Panc1 (cell line): ENCODE results near the gene SCN1B. TPM values are rescaled to one million over a fixed set of nuclear protein-coding genes. Genes with fewer than 3 reads are reported as not detected.

Experiments
- ATAC-seq: fragments of 200-7000 bp; cut with Tn5 transposase; 2 replicates; pipeline ENCODE4 v1.9.1; 2020; ENCODE audit warnings: mild to moderate bottlenecking, moderate library complexity
- BruUV-seq: library from RNA; stranded (reverse); fragments of 400-500 nt; replicated peaks from 2 replicates; lab custom pipeline; 2021; lab: Mats Ljungman, UMichigan
- CTCF ChIA-PET: fragments of 300-600 bp; sonication (Branson Sonifier 250); formaldehyde crosslinking; loops from one replicate; lab custom pipeline; 2022; ENCODE audit warnings: antibody characterized with exemption; lab: Charles Lee
- POLR2A ChIA-PET: fragments of 300-600 bp; sonication (Branson Sonifier 250); formaldehyde crosslinking; loops from one replicate; lab custom pipeline; 2022; ENCODE audit warnings: antibody characterized with exemption; lab: Charles Lee
- DNase-seq: peaks from one replicate; pipeline ENCODE4 v3.0.0-alpha.2; 2010; ENCODE audit warnings: low read depth, low spot score
- H3K27ac ChIP-seq: 2 replicates; pipeline ENCODE4 v1.5.1; 2011; ENCODE audit warnings: mild to moderate bottlenecking, low read length, inconsistent platforms
- H3K27me3 ChIP-seq: fragments of 200-500 bp; sonication (Bioruptor generic); 2 replicates; pipeline ENCODE4 v1.6.0; 2014; ENCODE audit warnings: low read length, inconsistent platforms; ENCODE audit not compliant: control insufficient read depth, insufficient read depth
- H3K36me3 ChIP-seq: fragments of 200-500 bp; sonication (Bioruptor generic); 2 replicates; pipeline ENCODE4 v1.5.1; 2014; ENCODE audit warnings: inconsistent platforms, mild to moderate bottlenecking, low read length, moderate library complexity; ENCODE audit not compliant: control insufficient read depth, insufficient read depth
- H3K4me1 ChIP-seq: 2 replicates; pipeline ENCODE4 v1.5.1; 2011; ENCODE audit warnings: inconsistent platforms, mild to moderate bottlenecking, low read length, moderate library complexity; ENCODE audit not compliant: control insufficient read depth, insufficient read depth
- H3K4me3 ChIP-seq, 2 experiments: 2 replicates each; pipeline ENCODE4 v1.5.1; 2011 to 2012; ENCODE audit warnings: low read depth in 2 of 2, low read length in 2 of 2, mild to moderate bottlenecking in 2 of 2, inconsistent platforms in 1 of 2, moderate library complexity in 1 of 2
- H3K9me3 ChIP-seq: fragments of 200-500 bp; sonication (Bioruptor generic); 2 replicates; pipeline ENCODE4 v1.5.1; 2014; ENCODE audit warnings: low read depth, mild to moderate bottlenecking, inconsistent platforms, low read length, moderate library complexity; ENCODE audit not compliant: control insufficient read depth, insufficient read depth
- POLR2AphosphoS5 ChIP-seq: IDR thresholded peaks from 2 replicates; pipeline ENCODE4 v1.6.1; 2012; ENCODE audit warnings: mild to moderate bottlenecking, low read depth, low read length, moderate library complexity
- SIN3A ChIP-seq: IDR thresholded peaks from 2 replicates; pipeline ENCODE4 v1.6.1; 2012; ENCODE audit warnings: low read depth, mild to moderate bottlenecking, low read length, moderate library complexity, borderline replicate concordance; ENCODE audit not compliant: insufficient read depth
- TCF7L2 ChIP-seq: IDR thresholded peaks from 2 replicates; pipeline ENCODE4 v1.6.1; 2011; ENCODE audit warnings: mild to moderate bottlenecking, low read depth, low read length, inconsistent platforms
- in situ Hi-C: cut with HindIII; loops from 2 replicates; pipeline ENCODE4 v1.10.0; 2016; ENCODE audit warnings: low sequenced_read_pairs, low pct_unique_long_range_greater_than_20kb
- intact Hi-C: fragments of 100-400 bp; cut with micrococcal nuclease; formaldehyde crosslinking; loops from one replicate; pipeline ENCODE4 v1.10.0; 2022; ENCODE audit not compliant: unreplicated experiment
- total RNA-seq: library from RNA; stranded (reverse); gene quantifications from one replicate; pipeline ENCODE4 v1.2.1, GENCODE V29; 2021; ENCODE audit not compliant: unreplicated experiment
- TF ChIP-seq, protein P1 (sequence below), 2 experiments: IDR thresholded peaks; 2 replicates each; pipeline ENCODE4 v1.6.1; 2011 to 2012; ENCODE audit warnings: low read depth in 2 of 2, control low read depth in 1 of 2, low read length in 1 of 2, mild to moderate bottlenecking in 1 of 2, moderate library complexity in 1 of 2; ENCODE audit not compliant: insufficient read depth in 1 of 2
- TF ChIP-seq, protein P2 (sequence below): fragments of 450-650 bp; IDR thresholded peaks from 2 replicates; pipeline ENCODE4 v1.5.1; 2017; ENCODE audit warnings: mild to moderate bottlenecking

SCN1B gene
- total RNA-seq, 1 experiment from 2014 or later, result 4.6 TPM

DNA sequence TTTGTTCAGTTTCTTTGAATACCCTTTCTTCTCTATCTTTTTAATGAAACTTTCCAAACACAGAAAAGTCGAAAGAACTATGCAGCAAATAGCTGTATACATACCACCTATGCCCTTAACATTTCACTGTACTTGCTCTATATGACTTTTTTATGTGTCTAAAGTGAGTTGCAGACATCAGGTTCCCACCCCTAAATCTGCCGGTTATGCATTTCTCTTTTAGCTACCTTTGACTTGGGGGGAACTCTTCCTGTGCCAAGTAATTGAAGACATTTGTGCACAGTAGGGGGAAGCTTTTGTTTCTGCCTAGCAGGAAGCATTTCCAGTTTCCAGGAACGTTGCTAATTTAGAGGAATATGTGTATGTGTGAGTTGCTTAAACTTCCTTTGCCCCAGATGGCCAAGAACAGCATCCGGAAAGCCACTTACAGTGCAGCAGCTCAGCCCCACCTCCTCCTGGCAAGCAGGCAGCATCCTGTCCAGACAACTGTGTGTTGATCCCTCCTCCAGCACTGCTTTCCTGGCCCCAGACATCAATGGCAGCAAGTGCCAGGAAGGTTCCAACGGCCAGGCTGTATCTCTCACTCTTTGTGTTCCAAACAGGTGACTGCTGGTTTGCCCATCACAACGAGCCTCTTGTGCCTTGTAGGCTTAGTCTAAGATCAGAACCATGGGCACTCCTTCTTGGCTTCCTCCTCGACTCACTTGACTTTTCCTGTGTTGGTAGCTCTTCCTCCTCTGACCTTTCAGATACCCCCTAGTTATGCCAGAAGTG is 44.8 kb upstream of the SCN1B start:
- in situ Hi-C loops (no loop called here), intact Hi-C loops (no loop called here)
- H3K4me1 ChIP-seq, result no peaks in the 10 kb centered on the region
- DNase-seq, result no peak
- no peak overlapping the region for H3K27ac ChIP-seq
- ChIA-PET POLR2A (no interaction called here), CTCF (no interaction called here)
- no peaks in the 10 kb centered on the region for H3K36me3 ChIP-seq
- no peak overlapping the region for H3K4me3 ChIP-seq
- no peak for ATAC-seq
- no peaks in the 10 kb centered on the region for H3K27me3 ChIP-seq
- no TSS peak for BruUV-seq
- TF ChIP-seq, protein P1, sequence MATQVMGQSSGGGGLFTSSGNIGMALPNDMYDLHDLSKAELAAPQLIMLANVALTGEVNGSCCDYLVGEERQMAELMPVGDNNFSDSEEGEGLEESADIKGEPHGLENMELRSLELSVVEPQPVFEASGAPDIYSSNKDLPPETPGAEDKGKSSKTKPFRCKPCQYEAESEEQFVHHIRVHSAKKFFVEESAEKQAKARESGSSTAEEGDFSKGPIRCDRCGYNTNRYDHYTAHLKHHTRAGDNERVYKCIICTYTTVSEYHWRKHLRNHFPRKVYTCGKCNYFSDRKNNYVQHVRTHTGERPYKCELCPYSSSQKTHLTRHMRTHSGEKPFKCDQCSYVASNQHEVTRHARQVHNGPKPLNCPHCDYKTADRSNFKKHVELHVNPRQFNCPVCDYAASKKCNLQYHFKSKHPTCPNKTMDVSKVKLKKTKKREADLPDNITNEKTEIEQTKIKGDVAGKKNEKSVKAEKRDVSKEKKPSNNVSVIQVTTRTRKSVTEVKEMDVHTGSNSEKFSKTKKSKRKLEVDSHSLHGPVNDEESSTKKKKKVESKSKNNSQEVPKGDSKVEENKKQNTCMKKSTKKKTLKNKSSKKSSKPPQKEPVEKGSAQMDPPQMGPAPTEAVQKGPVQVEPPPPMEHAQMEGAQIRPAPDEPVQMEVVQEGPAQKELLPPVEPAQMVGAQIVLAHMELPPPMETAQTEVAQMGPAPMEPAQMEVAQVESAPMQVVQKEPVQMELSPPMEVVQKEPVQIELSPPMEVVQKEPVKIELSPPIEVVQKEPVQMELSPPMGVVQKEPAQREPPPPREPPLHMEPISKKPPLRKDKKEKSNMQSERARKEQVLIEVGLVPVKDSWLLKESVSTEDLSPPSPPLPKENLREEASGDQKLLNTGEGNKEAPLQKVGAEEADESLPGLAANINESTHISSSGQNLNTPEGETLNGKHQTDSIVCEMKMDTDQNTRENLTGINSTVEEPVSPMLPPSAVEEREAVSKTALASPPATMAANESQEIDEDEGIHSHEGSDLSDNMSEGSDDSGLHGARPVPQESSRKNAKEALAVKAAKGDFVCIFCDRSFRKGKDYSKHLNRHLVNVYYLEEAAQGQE (IDR thresholded peaks at IDR 0.05; ENCODE audit: insufficient read depth in 1 of 2, low read depth in 2 of 2, low read length in 1 of 2), result no peak
- no peaks in the 10 kb centered on the region for H3K9me3 ChIP-seq

DNA sequence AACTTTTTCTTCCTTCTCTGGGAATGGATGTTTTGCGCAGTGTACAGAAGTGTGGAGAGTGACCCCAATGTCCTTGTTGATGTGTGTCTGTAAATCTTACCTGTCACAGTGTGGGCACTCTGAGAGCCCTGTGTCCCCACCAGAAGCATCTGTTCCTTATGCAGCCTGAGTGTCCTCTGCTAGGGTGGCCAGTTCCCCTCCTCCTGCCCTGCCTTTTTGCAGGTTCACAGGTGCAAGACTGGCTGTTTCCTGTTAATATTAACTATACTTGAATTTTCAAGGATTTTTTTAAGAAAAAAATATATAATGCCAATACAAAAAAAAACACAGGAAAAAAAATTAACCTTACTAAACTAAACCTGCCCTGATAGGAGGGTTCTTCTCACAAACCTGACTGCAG is 42.2 kb upstream of the SCN1B start:
- Histone ChIP-seq H3K27me3 (no peaks in the 10 kb centered on the region), H3K4me1 (no peaks in the 10 kb centered on the region), H3K27ac (no peak overlapping the region), H3K36me3 (no peaks in the 10 kb centered on the region), H3K9me3 (no peaks in the 10 kb centered on the region), H3K4me3 (no peak overlapping the region)
- TF ChIP-seq SIN3A (no peak), TCF7L2 (no peak), POLR2AphosphoS5 (no peak)
- TF ChIP-seq, protein P2, sequence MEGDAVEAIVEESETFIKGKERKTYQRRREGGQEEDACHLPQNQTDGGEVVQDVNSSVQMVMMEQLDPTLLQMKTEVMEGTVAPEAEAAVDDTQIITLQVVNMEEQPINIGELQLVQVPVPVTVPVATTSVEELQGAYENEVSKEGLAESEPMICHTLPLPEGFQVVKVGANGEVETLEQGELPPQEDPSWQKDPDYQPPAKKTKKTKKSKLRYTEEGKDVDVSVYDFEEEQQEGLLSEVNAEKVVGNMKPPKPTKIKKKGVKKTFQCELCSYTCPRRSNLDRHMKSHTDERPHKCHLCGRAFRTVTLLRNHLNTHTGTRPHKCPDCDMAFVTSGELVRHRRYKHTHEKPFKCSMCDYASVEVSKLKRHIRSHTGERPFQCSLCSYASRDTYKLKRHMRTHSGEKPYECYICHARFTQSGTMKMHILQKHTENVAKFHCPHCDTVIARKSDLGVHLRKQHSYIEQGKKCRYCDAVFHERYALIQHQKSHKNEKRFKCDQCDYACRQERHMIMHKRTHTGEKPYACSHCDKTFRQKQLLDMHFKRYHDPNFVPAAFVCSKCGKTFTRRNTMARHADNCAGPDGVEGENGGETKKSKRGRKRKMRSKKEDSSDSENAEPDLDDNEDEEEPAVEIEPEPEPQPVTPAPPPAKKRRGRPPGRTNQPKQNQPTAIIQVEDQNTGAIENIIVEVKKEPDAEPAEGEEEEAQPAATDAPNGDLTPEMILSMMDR, result no peak
- TF ChIP-seq, protein P1 (IDR thresholded peaks at IDR 0.05; ENCODE audit: insufficient read depth in 1 of 2, low read depth in 2 of 2, low read length in 1 of 2), result no peak
- ChIA-PET POLR2A (no interaction called here), CTCF (no interaction called here)
- in situ Hi-C loops (no loop called here), intact Hi-C loops (no loop called here)
- BruUV-seq, result no TSS peak
- ATAC-seq (no peak), DNase-seq (no peak)
